DMS53 treated with DMSO at 0.1 percent for 48 hours (cell line): Measurements from ENCODE around the gene USP49.
"Not testable (repeated sequence)": the region's sequence is repeated elsewhere in the genome, so short reads cannot be mapped to it uniquely, and the experiment has no call there.

ENCODE experiments used
- DNase-seq: peaks from one replicate; lab custom pipeline; 2025; ENCODE audit not compliant: unreplicated experiment; lab: John Stamatoyannopoulos, UW

USP49 gene

GRCh38 chr6:41814629-41815028 is 80.5 kb downstream of the USP49 start:
- no peak for DNase-seq

DNA sequence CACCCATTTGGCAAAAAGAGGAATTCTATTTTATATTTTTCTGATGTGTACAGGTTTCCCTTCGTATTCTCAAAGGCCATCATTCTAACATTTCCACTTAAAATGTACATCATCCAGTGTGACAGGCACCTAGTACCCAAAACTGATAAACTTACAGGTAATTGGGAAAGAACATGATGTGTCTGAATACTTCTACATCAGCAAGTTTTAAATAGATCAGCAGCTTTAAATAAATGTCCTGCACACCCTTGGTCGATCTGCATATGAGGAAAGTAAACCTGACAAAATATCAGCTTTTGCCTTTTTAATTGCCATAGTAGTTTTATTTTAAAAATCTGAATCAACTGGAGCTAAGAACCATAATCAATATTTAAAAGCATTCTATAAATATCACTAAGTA is 81.2 kb downstream of the USP49 start:
- no peak for DNase-seq

- DNase-seq = no peak
Measured at GRCh38 chr6:41813469-41813868, 81.7 kb downstream of the USP49 start.

- DNase-seq = not testable (repeated sequence)
Measured at GRCh38 chr6:41811946-41812345, 83.2 kb downstream of the USP49 start.

DNA sequence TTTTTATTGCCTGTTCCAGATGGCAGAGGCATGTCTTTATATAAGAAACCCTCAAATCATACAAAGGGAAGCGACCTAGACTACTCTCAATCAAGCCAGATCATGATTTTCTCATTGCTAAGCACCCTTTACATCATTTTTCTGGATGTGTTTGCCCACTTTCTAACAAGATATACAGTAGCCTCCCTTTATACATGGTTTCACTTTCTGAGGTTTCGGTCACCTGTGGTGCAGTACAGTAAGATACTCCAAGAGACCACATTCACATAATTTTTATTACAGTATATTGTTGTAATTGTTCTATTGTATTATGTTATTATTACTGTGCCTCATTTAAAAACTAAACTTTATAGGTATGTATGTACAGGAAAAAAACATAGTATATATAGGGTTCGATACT is 84.1 kb downstream of the USP49 start:
- DNase-seq = no peak

DNA sequence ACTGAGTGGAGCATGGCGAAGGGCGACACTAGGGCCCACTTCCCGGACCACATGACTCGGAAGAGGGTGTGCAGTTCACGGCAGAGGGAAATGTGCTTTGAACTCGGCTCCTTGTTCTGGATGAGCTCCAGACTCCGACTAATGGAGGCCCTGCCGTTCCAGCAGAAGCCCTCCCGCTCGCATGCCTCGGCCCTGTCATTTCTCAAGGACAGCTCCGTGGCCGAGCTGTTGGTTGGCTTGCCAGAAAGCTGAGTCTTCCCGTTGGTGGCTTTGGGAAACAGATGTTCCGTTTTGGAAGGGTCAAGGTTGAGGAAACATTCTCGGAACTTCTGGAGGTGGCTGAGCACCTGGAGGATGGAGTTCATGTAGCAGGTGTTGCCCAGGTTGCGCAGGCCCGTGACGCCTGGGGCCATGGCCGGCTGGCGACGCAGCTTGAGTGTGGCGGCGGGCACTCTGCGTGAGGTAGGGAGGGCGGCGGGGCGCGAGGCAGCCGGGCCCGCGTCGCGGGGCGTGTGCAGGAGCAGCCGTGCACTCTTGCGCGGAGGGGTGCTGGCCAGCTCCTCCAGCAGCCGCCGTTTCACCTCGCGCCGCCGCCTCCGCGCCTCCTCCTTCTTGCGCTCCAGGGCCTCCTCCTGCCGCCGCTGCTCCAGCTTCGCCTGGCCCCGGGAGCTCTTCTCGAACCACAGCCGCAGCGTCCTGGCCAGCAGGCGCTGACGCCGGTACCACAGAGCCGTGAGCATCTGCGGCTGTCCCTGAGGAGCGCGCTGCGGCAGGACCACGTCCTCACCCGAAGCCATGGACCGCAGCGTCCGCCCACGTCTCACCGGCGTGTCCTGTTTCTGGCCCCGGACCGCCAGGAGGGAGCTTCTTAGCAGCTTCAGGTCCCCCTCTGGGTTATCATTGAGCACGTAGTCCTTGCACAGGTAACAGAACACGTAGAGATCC is 89.1 kb downstream of the USP49 start:
- no peak for DNase-seq

GRCh38 chr6:41801380-41801779 is 93.8 kb downstream of the USP49 start:
- DNase-seq = no peak

DNA sequence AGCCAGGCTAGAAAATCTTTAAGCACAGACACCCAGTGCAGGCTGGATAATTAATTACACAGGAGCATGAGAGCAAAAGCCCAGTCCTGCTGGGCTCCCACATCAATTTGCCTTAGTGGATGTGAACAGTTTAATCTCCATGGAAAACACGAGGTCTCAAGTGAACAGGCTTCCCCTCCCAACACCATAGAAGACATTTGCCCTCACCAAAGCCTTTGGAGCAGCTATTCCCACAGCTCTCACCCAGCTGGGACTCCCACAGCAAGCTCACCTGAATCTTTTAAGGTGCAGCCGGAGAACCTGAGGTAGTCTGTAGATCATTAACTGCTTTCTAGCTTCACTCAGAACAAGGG is 95.6 kb downstream of the USP49 start:
- no peak for DNase-seq

DNA sequence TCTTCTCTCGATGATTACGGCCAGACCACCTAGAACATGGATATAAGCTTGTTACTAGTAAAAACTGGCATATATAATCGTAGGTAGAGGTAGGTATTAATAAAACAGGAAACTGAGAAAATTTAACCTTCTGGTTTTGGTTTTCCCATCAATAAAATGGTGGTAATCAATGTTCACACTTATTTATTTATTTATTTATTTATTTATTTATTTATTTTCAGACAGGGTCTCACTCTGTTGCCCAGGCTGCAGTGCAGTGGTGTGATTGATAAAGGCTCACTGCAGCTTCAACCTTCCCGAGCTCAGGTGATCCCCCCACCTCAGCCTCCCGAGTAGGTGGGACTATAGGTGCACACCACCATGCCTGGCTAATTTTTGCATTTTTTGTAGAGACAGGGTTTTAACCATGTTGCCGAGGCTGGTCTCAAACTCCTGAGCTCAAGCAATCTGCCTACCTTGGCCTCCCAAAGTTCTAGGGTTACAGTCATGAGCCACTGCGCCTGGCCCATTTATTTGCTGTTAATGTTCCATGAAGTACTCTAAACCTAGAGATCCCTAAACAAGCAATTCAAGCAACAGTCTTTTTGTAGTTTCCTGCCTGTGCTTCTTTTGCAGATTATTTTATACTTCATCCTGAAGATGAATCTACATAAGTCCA is 96.1 kb downstream of the USP49 start:
- no peak for DNase-seq

DNA sequence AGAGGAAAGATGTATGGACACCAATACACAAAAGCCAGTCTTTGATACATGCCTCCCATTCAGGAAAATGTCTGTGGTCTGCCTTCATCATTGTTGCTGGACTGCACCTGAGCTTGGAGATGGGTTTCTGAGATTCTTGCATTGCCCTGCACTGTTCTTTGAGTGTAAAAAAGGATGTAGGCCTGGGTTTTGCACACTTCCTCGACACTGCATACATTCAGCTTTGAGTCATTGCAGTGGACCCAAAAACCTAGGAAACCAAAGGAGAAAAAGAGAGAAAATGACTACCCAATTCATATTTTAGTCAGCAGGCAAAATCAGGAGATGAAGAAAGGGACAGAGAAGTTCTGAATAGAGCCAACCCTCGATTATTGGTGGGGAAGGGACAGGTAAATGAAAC is 98.7 kb downstream of the USP49 start:
- DNase-seq = no peak

DNA sequence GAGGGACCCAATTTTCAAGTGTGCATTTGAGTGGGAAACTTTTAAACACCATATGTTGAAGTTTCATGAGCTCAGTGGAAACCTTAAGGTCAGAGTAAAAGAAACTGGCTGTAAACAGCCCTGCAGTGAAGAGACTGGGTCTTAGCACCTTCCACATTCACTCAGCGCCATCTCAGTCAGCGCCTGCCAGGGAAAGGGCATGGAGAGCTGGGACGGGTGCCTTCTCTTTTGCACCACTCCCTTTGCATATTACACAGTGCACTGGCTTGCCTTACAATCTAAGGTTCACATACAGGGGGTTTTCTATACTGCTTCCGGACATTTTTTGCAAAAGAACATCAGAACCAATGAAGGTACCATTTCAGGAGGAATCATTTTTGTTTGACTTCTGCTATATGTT is 103.2 kb downstream of the USP49 start:
- DNase-seq = no peak

- DNase-seq = no peak
Measured at GRCh38 chr6:41791305-41791704, 103.9 kb downstream of the USP49 start.

- DNase-seq = no peak
Measured at GRCh38 chr6:41790045-41790444, 105.1 kb downstream of the USP49 start.

GRCh38 chr6:41789390-41789724 is 105.8 kb downstream of the USP49 start:
- DNase-seq = no peak

- DNase-seq = peak; percentile 88
Measured at GRCh38 chr6:41787219-41787917, 107.8 kb downstream of the USP49 start, which contains the start of gene TOMM6. Gene TOMM6 (plus strand): TSS chr6:41787694. CDS start chr6:41787698, 4 bp downstream.

- peak; percentile 61 for DNase-seq
Measured at GRCh38 chr6:41786451-41787218, 108.5 kb downstream of the USP49 start.

- no peak for DNase-seq
Measured at GRCh38 chr6:41785689-41786450, 109.3 kb downstream of the USP49 start.

DNA sequence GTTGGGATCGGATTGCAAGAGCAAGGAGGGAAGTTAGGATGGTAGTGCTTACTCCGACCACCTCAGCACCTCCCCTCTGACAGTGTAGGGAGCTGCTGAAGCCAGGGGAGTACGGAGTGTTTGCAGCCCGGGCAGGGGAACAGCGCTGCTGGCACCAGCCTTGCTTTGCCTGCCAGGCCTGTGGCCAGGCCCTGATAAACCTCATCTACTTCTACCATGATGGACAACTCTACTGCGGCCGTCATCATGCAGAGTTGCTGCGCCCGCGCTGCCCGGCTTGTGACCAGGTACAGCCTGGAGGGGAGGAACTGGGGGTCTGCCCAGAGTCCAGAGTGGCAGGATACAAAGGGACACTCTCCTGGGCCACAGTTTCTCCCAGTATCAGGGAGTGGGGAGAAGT is 109.9 kb downstream of the USP49 start:
- no peak for DNase-seq

GRCh38 chr6:41784581-41785171 is 110.5 kb downstream of the USP49 start:
- DNase-seq = no peak
